ENCODE measurements around the gene APBA2. TPM values are rescaled to one million over a fixed set of nuclear protein-coding genes. Genes with fewer than 3 reads are reported as not detected.

The APBA2 gene
- total RNA-seq, 1 donor from 2014 or later: 5.3 TPM

DNA sequence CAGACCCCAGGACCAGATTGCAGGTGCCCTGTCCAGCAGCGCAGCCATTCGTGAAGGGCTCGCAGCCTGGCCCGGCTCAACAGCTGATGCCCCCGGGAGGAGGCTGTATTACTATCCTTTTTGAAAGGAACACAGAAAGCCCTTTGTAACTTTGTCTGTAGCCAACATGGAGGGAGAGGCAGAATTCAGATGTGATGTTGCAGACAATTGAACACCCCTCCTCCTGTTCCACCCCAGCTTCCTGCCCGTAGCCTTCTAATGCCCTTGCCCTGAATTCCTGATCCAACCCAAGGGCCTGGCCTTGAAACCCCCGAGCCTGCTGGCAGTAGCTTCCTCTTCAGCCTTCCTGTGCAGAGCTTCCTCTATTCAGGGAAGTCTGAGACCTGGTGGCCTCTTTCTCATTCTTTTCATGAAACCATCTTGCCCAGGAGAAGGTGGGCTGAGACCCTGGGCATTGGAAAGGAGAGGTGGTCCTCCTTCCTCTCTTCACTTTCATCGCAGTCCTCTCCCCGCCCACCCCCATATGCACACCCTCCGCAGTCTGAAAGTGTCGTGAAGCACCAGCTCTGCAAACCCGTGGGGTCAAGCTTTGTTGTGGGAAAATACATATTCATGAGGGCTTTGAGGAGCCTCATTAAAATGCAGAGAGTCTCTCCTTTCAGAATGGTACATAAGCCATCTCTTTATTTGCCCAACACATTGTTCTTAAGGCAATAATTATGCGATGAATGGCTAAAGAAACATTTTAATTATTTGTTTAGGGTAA lies 109.2 kb downstream of the APBA2 start:
- FAIRE-seq (no peak), DNase-seq (ENCODE audit: low read depth) (no peak)
- no peaks in the 10 kb centered on the region for H3K36me3 ChIP-seq (ENCODE audit: control insufficient read depth, insufficient read depth, low read length)
- TF ChIP-seq, protein P1, sequence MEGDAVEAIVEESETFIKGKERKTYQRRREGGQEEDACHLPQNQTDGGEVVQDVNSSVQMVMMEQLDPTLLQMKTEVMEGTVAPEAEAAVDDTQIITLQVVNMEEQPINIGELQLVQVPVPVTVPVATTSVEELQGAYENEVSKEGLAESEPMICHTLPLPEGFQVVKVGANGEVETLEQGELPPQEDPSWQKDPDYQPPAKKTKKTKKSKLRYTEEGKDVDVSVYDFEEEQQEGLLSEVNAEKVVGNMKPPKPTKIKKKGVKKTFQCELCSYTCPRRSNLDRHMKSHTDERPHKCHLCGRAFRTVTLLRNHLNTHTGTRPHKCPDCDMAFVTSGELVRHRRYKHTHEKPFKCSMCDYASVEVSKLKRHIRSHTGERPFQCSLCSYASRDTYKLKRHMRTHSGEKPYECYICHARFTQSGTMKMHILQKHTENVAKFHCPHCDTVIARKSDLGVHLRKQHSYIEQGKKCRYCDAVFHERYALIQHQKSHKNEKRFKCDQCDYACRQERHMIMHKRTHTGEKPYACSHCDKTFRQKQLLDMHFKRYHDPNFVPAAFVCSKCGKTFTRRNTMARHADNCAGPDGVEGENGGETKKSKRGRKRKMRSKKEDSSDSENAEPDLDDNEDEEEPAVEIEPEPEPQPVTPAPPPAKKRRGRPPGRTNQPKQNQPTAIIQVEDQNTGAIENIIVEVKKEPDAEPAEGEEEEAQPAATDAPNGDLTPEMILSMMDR (IDR thresholded peaks at IDR 0.05; ENCODE audit: insufficient read depth, low read length, severe bottlenecking): no peak
- H3K27me3 ChIP-seq (ENCODE audit: control insufficient read depth, insufficient read depth, low read length): no peaks in the 10 kb centered on the region
- no peak overlapping the region for H3K4me3 ChIP-seq (ENCODE audit: low read depth, low read length)

DNA sequence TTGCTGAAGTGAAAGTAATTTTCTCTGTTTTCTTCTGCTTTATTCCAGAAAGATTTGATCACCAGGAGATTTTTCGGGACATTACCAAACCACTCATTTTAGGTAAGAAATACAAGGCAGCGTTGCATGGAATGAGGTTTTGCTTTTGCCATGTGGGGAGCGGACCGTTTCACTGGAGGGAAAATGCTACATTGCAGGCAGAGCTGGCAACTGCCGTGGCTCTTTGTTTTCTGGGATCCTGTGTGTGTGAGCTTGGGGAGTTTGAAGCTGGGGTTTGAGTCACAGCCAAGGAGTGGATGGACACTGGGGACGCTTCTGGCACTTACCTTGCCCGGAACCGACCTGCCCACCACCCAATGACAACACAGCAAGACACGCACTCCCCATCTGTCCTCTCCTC lies 109.9 kb downstream of the APBA2 start:
- TF ChIP-seq, protein P1 (IDR thresholded peaks at IDR 0.05; ENCODE audit: insufficient read depth, low read length, severe bottlenecking): no peak
- DNase-seq (ENCODE audit: low read depth): no peak
- H3K36me3 ChIP-seq (ENCODE audit: control insufficient read depth, insufficient read depth, low read length): no peaks in the 10 kb centered on the region
- H3K4me3 ChIP-seq (ENCODE audit: low read depth, low read length): no peak overlapping the region
- no peak for FAIRE-seq
- no peaks in the 10 kb centered on the region for H3K27me3 ChIP-seq (ENCODE audit: control insufficient read depth, insufficient read depth, low read length)

DNA sequence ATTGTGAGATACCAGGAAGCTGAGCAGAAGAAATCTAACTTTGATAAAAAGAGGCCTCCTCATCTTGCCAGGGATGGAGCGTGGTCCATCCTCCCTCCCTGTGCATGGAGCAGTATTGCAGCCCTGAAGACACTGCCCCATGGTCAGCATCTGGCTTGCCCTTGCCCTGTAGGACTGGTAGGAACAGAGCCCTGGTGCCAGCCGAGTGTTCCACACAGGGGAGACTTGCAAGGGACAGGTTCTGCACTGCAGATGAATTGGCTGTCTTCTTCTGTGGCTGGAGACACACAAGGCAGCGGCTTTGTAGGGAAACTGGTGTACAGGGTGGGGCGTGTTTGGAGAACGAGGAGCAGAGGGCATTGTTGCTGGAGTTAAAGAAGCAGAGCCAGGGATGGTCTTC lies 110.5 kb downstream of the APBA2 start:
- TF ChIP-seq, protein P1 (IDR thresholded peaks at IDR 0.05; ENCODE audit: insufficient read depth, low read length, severe bottlenecking): no peak
- FAIRE-seq (no peak), DNase-seq (ENCODE audit: low read depth) (no peak)
- no peak overlapping the region for H3K4me3 ChIP-seq (ENCODE audit: low read depth, low read length)
- H3K27me3 ChIP-seq (ENCODE audit: control insufficient read depth, insufficient read depth, low read length): no peaks in the 10 kb centered on the region
- H3K36me3 ChIP-seq (ENCODE audit: control insufficient read depth, insufficient read depth, low read length): no peaks in the 10 kb centered on the region

DNA sequence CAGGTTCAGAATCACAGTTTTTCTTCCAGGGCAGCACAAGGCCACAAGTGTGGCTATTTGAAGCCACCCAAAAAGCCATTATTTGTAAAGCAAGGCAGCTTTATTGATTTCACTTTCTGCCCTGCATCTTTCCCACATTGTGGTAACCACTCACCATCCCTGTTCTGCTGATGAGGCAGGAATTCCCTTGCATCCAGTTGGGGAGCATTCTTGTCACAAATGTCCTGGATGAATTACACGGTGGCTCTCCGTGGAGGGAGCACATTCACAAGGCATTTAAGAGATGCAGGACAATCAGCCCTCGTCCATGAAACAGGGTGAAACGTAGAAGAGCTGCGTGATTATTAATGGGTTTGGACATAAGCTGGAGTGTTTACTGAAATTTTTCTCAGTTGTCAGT lies 111.2 kb downstream of the APBA2 start:
- peak; percentile 58 for FAIRE-seq
- Histone ChIP-seq H3K4me3 (ENCODE audit: low read depth, low read length) (no peak overlapping the region), H3K36me3 (ENCODE audit: control insufficient read depth, insufficient read depth, low read length) (no peaks in the 10 kb centered on the region), H3K27me3 (ENCODE audit: control insufficient read depth, insufficient read depth, low read length) (no peaks in the 10 kb centered on the region)
- TF ChIP-seq, protein P1 (IDR thresholded peaks at IDR 0.05; ENCODE audit: insufficient read depth, low read length, severe bottlenecking): no peak
- DNase-seq (ENCODE audit: low read depth): no peak

DNA sequence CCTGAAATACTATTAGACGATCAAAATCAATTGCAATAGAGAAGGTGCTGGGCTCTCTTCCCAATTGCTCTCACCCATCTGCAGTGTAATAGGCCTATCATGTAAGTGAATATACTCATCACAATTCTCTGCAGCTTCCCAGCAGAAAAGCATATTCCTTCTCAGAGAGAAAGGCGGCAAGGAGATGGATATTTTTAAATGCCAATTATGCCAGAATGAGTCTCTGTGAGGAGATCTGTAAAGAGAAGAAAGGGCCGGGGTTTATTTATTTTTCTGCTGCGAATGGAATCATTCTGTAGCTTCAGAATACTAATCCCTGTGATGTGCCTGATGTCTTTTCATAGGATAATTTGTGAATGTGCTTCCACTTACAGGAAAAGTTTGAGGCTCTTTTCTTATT lies 112.0 kb downstream of the APBA2 start:
- FAIRE-seq: no peak
- no peak for DNase-seq (ENCODE audit: low read depth)

More for the DNA sequence above, 112.0 kb downstream of the APBA2 start:
- Histone ChIP-seq H3K36me3 (ENCODE audit: control insufficient read depth, insufficient read depth, low read length) (no peaks in the 10 kb centered on the region), H3K4me3 (ENCODE audit: low read depth, low read length) (no peak overlapping the region), H3K27me3 (ENCODE audit: control insufficient read depth, insufficient read depth, low read length) (no peaks in the 10 kb centered on the region)
- TF ChIP-seq, protein P1 (IDR thresholded peaks at IDR 0.05; ENCODE audit: insufficient read depth, low read length, severe bottlenecking): no peak
